Right atrium auricular region (tissue), 2 donors: ENCODE results near the gene AGAP1. TPM values are rescaled to one million over a fixed set of nuclear protein-coding genes. Genes with fewer than 3 reads are reported as not detected.

Experiments
- DNase-seq: peaks from one replicate; pipeline ENCODE4 v3.0.0-alpha.2; 2019; ENCODE audit warnings: low spot score
- H3K27ac ChIP-seq, 2 donors: fragments of 200-600 bp; sonication (generic); 1 replicate in 1 of 2; 2 replicates in 1 of 2; pipeline ENCODE4 v1.5.1; 2016 to 2019
- H3K27me3 ChIP-seq, 2 donors: fragments of 200-600 bp; sonication (generic); one replicate each; pipeline versions ENCODE4 v1.5.1 to v1.6.0; 2017 to 2019
- H3K36me3 ChIP-seq: fragments of 200-600 bp; sonication (generic); one replicate; pipeline ENCODE4 v1.5.1; 2016
- H3K4me1 ChIP-seq, 2 donors: fragments of 200-600 bp; sonication (generic); one replicate each; pipeline versions ENCODE4 v1.5.1 to v1.6.0; 2017 to 2019
- H3K4me3 ChIP-seq, 2 donors: fragments of 200-600 bp; sonication (generic); 1 replicate in 1 of 2; 2 replicates in 1 of 2; pipeline ENCODE4 v1.5.1; 2017 to 2019; ENCODE audit warnings: mild to moderate bottlenecking in 1 of 2, moderate library complexity in 1 of 2
- H3K9me3 ChIP-seq, 2 donors: fragments of 200-600 bp; sonication (generic); one replicate each; pipeline ENCODE4 v1.5.1; 2019
- CTCF ChIP-seq, 2 donors: fragments of 200-600 bp; sonication (generic); IDR thresholded peaks; one replicate each; pipeline ENCODE4 v1.5.1; 2019; ENCODE audit warnings: antibody characterized with exemption in 2 of 2
- total RNA-seq, 2 donors: library from RNA; depleted of rRNA; stranded (reverse); fragments of >200 nt; gene quantifications; one replicate each; pipeline ENCODE4 v1.1.0, GENCODE V29; 2016

AGAP1 gene
- total RNA-seq, 2 donors from 2014 or later, result 11.6 to 17.2 TPM

GRCh38 chr2:235693279-235693678 is 199.4 kb downstream of the AGAP1 start:
- H3K4me1 ChIP-seq, result peaks cover 0 to 22% of the 10 kb centered on the region in 2 donors
- TF ChIP-seq CTCF (IDR thresholded peaks at IDR 0.05), result no peak
- no peaks in the 10 kb centered on the region for H3K9me3 ChIP-seq
- no peak overlapping the region for H3K27ac ChIP-seq
- H3K4me3 ChIP-seq, result no peak overlapping the region
- no peak for DNase-seq
- H3K27me3 ChIP-seq, result no peaks in the 10 kb centered on the region
- no peaks in the 10 kb centered on the region for H3K36me3 ChIP-seq

- TF ChIP-seq CTCF (IDR thresholded peaks at IDR 0.05), result no peak
- Histone ChIP-seq H3K4me3 (no peak overlapping the region), H3K27ac (no peak overlapping the region), H3K9me3 (no peaks in the 10 kb centered on the region), H3K36me3 (no peaks in the 10 kb centered on the region), H3K4me1 (peaks cover 0 to 21% of the 10 kb centered on the region in 2 donors), H3K27me3 (no peaks in the 10 kb centered on the region)
- DNase-seq, result no peak
Observed at GRCh38 chr2:235694721-235695601, 201.1 kb downstream of the AGAP1 start.

- H3K36me3 ChIP-seq, result no peaks in the 10 kb centered on the region
Observed at GRCh38 chr2:235695602-235695895, 201.7 kb downstream of the AGAP1 start.

GRCh38 chr2:235697041-235697440 is 203.2 kb downstream of the AGAP1 start:
- no peak overlapping the region for H3K4me3 ChIP-seq
- H3K27me3 ChIP-seq, result no peaks in the 10 kb centered on the region
- no peak overlapping the region for H3K27ac ChIP-seq
- H3K36me3 ChIP-seq, result no peaks in the 10 kb centered on the region
- no peaks in the 10 kb centered on the region for H3K9me3 ChIP-seq
- TF ChIP-seq CTCF (IDR thresholded peaks at IDR 0.05), result no peak
- peaks cover 0 to 12% of the 10 kb centered on the region in 2 donors for H3K4me1 ChIP-seq
- DNase-seq, result no peak

More at GRCh38 chr2:235695602-235695895, 201.7 kb downstream of the AGAP1 start:
- no peak overlapping the region for H3K4me3 ChIP-seq
- H3K9me3 ChIP-seq, result no peaks in the 10 kb centered on the region
- no peak for DNase-seq
- peaks cover 0 to 16% of the 10 kb centered on the region in 2 donors for H3K4me1 ChIP-seq
- H3K27ac ChIP-seq, result no peak overlapping the region
- TF ChIP-seq CTCF (IDR thresholded peaks at IDR 0.05), result no peak
- H3K27me3 ChIP-seq, result no peaks in the 10 kb centered on the region

- no peak for TF ChIP-seq CTCF (IDR thresholded peaks at IDR 0.05)
- no peaks in the 10 kb centered on the region for H3K27me3 ChIP-seq
- no peaks in the 10 kb centered on the region for H3K36me3 ChIP-seq
- H3K9me3 ChIP-seq, result no peaks in the 10 kb centered on the region
- H3K27ac ChIP-seq, result no peak overlapping the region
- H3K4me3 ChIP-seq, result no peak overlapping the region
- DNase-seq, result no peak
- H3K4me1 ChIP-seq, result peaks cover 0 to 5% of the 10 kb centered on the region in 2 donors
Observed at GRCh38 chr2:235698028-235698427, 204.2 kb downstream of the AGAP1 start.

- no peak for TF ChIP-seq CTCF (IDR thresholded peaks at IDR 0.05)
- Histone ChIP-seq H3K4me1 (peaks cover 0 to 9% of the 10 kb centered on the region in 2 donors), H3K27ac (no peak overlapping the region), H3K9me3 (no peaks in the 10 kb centered on the region), H3K27me3 (no peaks in the 10 kb centered on the region), H3K4me3 (no peak overlapping the region), H3K36me3 (no peaks in the 10 kb centered on the region)
- DNase-seq, result no peak
Observed at GRCh38 chr2:235698491-235698890, 204.6 kb downstream of the AGAP1 start.
